ENCODE data around the gene PPFIA2. TPM values are rescaled to one million over a fixed set of nuclear protein-coding genes. Genes with fewer than 3 reads are reported as not detected.

The PPFIA2 gene
- total and polyA plus RNA-seq, 10 of the 15 experiments (the other 5 are each of a cell fraction or from before 2014, with no cell fraction given): 0.06 to 0.39 (median 0.18) TPM; not detected in 6

- FAIRE-seq (no peak), ATAC-seq (no peak), DNase-seq (ENCODE audit: low read depth, low spot score) (no peak)
- Histone ChIP-seq H3K27me3 (replicated peaks in 1 of 2; ENCODE audit: control insufficient read depth in 2 of 2, insufficient read depth in 2 of 2, low read length in 1 of 2) (no peaks in the 10 kb centered on the region; a peak in 1 of 4 replicates), H3K9ac (ENCODE audit: control insufficient read depth, insufficient read depth, low read length) (no peak overlapping the region), H3K9me3 (replicated peaks; ENCODE audit: control insufficient read depth, insufficient read depth, low read length) (no peaks in the 10 kb centered on the region), H2AFZ (ENCODE audit: control insufficient read depth, low read depth, low read length) (no peak overlapping the region), H3K4me3 (no peak overlapping the region), H3K4me1 (ENCODE audit: control insufficient read depth, insufficient read depth, low read length) (no peaks in the 10 kb centered on the region), H4K20me1 (ENCODE audit: control insufficient read depth, insufficient read depth) (no peaks in the 10 kb centered on the region), H3K79me2 (ENCODE audit: control insufficient read depth, insufficient read depth, low read length) (no peaks in the 10 kb centered on the region), H3K36me3 (ENCODE audit: control insufficient read depth in 2 of 2, insufficient read depth in 2 of 2, low read length in 1 of 2) (no peaks in the 10 kb centered on the region), H3K27ac (ENCODE audit: control insufficient read depth, insufficient read depth) (no peak overlapping the region), H3K4me2 (ENCODE audit: control insufficient read depth, insufficient read depth) (no peak overlapping the region)
- TF ChIP-seq SMC3 (IDR thresholded peaks at IDR 0.05; ENCODE audit: borderline replicate concordance, low read length) (no peak), RELA (IDR thresholded peaks at IDR 0.05; ENCODE audit: borderline replicate concordance, partially characterized antibody) (no peak), CREM (IDR thresholded peaks at IDR 0.05; ENCODE audit: low read depth) (no peak), ZNF622 (IDR thresholded peaks at IDR 0.05) (no peak), CBFB (IDR thresholded peaks at IDR 0.05; ENCODE audit: low read depth) (no peak), ZNF592 (IDR thresholded peaks at IDR 0.05) (no peak), ESRRA (IDR thresholded peaks at IDR 0.05; ENCODE audit: low read length) (no peak), PML (IDR thresholded peaks at IDR 0.05; ENCODE audit: low read length) (no peak), RCOR1 (conservative IDR thresholded peaks at IDR 0.05; ENCODE audit: low read depth, low read length) (no peak), SREBF1 (IDR thresholded peaks at IDR 0.05; ENCODE audit: low read length) (no peak), SIX5 (IDR thresholded peaks at IDR 0.05; ENCODE audit: low read depth, low read length, severe bottlenecking) (no peak), KLF5 (IDR thresholded peaks at IDR 0.05; ENCODE audit: partially characterized antibody) (no peak), KAT2A (conservative IDR thresholded peaks at IDR 0.05; ENCODE audit: control insufficient read depth, low read depth, low read length) (no peak), ATF3 (IDR thresholded peaks at IDR 0.05; ENCODE audit: borderline replicate concordance, extremely low read depth, low read depth, low read length) (no peak), RAD51 (IDR thresholded peaks at IDR 0.05) (no peak), PKNOX1 (IDR thresholded peaks at IDR 0.05) (no peak), TARDBP (IDR thresholded peaks at IDR 0.05; ENCODE audit: borderline replicate concordance) (no peak)
- RAD21 ChIA-PET (ENCODE audit: unreplicated experiment): no interaction called here
- POLR2A ChIA-PET: no interaction called here
- in situ Hi-C loops (cut with MboI): no loop called here
- SMC1A ChIA-PET (ENCODE audit: uncharacterized antibody, unreplicated experiment): no interaction called here
- CTCF ChIA-PET: no interaction called here
- no TSS peak for BruUV-seq (replicated peaks)
- intact Hi-C loops (cut with micrococcal nuclease; ENCODE audit: unreplicated experiment): no loop called here
Observed at GRCh38 chr12:81699551-81699950, 59.6 kb downstream of the PPFIA2 start.

Measured in GM12878 (cell line).